SH-SY5Y (cell line): ENCODE measurements around the gene BGN.

Experiments used
- GATA2 ChIP-seq: IDR thresholded peaks from 2 replicates; pipeline ENCODE4 v1.6.1; 2011; ENCODE audit warnings: mild to moderate bottlenecking, low read depth, low read length
- GATA3 ChIP-seq: IDR thresholded peaks from 2 replicates; pipeline ENCODE4 v1.6.1; 2011; ENCODE audit warnings: low read depth, mild to moderate bottlenecking, low read length, moderate library complexity

DNA sequence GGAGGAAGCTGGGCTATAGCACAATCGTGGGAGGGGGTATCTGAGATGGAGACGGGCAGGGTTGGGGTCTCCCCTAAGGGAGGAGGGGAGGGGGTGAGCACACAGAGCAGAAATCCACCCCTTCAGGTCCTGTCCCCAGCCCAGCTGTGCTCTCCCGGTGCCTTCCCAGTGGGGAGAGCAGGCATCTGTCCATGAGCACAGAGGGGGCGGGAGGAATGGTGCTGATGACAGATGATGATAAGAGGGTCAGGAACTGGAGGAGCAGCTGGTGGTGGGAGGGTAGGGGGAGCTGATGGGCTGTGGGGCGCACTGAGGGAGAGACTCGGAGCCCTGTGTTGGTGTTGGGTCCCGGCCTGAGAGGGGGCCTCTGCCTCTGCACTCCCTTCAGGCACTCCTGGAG lies 31.3 kb downstream of the BGN start:
- no peak; the same call in 1 of the 2 replicates for TF ChIP-seq GATA3
- peak; percentile 95 for TF ChIP-seq GATA2
